HG03439 (cell line): ENCODE results near the gene MLST8.

Source experiments
- ATAC-seq: cut with Tn5 transposase; IDR thresholded peaks from one replicate; pipeline ENCODE4 v1.9.1; 2021; ENCODE audit warnings: mild to moderate bottlenecking, moderate library complexity; ENCODE audit not compliant: unreplicated experiment

The MLST8 gene

DNA sequence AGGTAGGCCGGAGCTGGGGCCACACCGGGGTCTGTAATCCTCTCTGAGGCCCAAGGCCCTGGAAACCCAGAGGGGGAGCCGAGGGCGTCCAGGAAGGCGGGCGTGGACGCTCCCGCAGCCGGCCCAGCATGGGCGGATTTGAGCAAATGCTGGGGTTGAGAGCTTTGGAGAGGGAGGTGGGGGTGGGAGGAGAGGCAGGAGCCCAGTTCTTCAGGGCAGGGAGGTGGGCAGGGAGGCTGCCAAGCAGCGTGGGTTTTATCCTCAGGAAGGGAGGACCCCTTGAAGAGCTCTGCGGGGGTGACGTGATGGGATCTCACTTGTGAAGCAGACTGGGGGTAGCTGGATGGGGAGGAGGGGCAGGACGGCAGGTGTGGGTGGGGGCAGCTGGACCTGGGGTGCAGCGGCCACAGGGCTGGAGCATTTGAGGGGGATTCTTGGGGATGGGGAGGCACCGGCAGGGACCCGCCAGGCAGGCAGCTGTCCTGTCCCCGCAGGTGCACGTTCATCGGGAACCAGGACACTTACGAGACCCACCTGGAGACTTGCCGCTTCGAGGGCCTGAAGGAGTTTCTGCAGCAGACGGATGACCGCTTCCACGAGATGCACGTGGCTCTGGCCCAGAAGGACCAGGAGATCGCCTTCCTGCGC, 32.4 kb upstream of the MLST8 start:
- no peak for ATAC-seq

DNA sequence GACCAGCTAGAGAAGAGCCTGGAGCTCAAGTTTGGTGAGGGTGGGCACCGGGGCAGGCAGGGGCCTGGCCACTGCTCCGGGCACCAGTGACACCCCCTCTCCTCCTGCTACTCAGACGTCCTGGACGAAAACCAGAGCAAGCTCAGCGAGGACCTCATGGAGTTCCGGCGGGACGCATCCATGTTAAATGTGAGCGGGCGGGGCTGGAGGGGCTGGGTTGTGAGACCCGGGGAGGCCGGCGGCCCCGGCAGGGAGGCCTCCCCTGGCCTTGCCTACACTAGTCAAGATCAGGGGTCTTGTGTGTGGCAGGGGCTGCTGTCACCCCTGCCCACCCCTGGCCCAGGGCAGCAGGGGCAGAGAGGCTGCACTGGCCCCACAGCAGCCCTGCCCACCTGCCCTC, 31.9 kb upstream of the MLST8 start:
- ATAC-seq: no peak

DNA sequence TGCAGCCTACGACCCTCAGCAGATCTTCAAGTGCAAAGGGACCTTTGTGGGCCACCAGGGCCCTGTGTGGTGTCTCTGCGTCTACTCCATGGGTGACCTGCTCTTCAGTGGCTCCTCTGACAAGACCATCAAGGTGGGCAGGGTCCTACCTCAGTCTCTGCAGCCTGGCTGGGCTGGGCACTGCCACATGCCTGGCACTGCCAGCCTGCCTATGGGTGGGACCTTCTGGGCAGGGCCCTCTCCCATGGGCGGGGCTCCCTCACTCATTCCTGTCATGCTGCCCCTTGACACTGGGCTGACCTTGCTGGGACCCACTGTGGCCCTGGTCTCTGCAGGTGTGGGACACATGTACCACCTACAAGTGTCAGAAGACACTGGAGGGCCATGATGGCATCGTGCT, 31.3 kb upstream of the MLST8 start:
- ATAC-seq: no peak

DNA sequence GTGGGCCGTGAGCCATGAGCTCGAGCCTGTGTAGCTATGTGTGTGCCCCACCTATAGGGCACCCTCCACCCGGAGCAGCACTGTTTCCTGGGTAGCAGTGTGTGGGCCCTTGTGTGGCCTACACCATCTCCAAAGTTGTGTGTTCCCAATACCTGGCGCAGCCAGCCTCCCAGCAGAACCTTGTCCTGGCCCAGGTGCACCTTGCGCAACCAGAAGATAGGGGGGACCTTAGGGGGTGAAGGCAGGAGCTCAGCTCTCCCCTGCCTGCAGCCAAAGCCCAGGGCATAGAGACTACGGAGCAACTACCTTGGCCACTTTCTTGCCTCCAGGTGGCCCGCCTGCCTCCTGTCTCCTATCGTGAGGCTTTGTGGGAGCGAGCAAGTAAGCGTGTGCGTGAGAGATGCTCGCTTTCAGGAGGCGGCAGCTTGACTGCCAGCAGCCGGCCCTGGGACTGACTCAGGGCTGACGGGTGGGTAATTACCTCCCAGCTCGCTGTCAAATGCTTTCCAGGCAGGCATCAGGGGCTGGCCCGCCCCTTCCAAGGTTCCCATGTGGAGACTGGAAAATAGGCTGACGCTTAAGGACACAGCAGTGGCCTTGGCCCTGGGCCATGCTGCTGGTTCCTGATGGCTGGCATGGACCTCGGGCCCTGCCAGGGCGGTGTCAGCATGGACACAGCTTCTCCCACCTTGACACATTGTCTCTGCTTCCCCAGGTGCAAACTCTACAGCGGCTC, 30.7 kb upstream of the MLST8 start:
- ATAC-seq: no peak

DNA sequence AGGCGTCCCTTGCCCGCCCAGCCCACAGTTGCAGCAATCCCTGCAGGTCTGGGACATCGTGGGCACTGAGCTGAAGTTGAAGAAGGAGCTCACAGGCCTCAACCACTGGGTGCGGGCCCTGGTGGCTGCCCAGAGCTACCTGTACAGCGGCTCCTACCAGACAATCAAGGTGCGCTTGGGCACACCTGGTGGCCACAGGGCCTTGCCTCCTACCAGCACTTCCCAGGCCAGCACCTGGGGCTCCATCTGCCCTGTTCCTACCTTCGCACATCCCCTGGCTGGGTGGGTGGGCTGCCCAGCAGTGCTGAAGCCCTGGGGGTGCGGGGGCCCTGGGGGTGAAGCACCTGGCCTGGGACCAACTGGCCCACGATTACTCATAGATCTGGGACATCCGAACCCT, 29.8 kb upstream of the MLST8 start:
- ATAC-seq: no peak

DNA sequence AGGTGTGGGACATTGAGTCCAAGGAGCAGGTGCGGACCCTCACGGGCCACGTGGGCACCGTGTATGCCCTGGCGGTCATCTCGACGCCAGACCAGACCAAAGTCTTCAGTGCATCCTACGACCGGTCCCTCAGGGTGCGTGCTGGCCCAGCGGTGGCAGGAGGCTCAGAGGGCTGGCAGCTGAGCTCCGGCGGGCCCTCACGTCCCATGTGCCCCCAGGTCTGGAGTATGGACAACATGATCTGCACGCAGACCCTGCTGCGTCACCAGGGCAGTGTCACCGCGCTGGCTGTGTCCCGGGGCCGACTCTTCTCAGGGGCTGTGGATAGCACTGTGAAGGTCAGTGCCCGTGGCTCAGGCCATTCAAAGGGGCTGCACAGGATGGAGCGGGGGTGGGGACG, 29.2 kb upstream of the MLST8 start:
- no peak for ATAC-seq

DNA sequence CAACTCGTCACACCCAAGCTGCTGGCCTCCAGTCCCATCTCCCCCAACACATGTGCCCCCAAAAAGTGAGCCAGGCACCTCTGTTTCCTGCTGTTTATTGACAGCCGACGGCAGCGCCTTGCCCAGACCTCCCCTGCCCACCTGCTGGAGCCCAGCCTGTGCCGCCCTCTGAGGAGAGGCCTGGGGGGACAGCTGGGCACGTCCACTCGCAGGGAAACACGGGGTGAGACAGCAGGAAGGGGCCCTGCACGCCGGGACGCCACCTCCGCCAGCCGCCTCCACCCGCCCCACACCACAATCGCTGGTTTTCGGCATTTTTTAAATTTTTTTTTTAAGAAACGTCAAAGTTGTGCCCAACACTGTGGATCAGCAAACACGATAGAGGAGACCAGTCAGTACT, 28.2 kb upstream of the MLST8 start:
- no peak for ATAC-seq

DNA sequence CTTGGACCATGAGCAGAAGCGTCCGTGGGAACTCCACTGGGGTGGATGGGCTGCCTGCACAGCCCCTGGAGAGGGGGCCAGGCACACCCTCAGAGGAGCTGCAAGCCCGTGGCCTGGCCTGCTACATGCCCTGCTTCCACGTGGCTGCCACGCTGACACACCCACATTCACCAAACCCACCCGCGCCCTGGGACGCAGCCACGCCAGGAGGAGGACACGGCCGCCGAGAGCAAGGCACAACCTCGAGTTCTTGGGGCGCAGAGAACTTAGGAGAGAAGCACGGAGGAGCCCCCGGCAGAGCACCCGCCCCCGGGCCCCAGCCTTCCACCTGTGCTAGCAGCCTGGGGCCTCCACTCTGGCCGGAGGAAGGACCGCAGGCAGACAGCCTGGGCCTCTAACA, 27.7 kb upstream of the MLST8 start:
- no peak for ATAC-seq

DNA sequence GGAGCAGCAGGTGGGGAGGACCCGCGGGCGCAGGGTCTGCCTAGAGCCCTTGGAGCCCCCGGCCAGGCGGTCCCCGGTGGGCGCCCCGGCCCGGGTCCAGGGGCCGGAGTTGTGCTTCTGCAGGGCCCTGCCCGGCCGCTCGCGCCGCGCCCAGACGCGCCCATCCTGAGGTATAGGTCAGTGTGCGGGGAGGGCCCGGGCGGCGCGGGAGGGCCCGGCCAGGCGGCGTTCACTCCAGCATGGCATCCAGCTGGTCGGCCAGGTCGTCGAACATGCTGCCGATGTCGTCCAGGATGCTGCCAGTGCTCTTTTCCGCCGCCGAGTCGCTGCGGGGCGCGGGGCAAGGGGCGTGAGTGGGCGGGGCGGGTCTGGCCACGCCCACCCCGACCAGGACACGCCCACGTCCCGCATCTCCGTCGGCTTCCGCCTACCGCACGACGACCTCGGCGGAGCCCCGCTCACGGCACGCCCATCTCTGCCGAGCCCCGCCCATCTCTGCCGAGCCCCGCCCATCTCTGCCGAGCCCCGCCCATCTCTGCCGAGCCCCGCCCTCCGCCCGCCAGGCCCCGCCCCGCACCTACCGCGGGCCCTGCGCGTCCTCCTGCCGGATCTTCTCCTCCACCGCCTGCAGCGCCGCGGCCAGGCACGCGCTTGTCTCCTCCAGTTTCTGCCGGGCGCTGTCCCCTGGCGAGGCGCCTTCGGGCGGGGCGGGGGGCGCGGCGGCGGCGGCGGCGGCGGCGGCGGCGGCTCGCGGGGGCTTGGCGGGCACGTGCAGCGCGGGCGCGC, 26.7 kb upstream of the MLST8 start:
- ATAC-seq: no peak

DNA sequence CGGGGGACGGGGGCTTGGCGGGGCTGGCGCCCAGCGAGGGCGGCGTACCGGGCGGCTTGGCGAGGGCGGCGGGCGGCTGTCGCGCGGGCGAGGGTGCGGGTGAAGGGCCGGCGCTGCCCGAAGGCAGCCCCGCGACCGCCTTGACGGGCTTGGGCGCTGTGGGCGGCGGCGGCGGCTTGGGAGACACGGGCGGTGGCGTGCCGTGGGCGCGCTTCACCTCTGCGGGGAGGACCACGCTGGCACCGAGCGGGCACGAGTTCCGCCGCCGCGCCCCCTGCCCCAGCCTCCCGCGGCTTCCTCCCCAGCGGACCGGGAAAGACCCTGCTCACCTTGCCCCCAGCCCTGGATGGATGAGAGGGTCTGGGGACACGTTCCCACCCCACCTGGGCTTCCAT, 26.1 kb upstream of the MLST8 start:
- no peak for ATAC-seq

DNA sequence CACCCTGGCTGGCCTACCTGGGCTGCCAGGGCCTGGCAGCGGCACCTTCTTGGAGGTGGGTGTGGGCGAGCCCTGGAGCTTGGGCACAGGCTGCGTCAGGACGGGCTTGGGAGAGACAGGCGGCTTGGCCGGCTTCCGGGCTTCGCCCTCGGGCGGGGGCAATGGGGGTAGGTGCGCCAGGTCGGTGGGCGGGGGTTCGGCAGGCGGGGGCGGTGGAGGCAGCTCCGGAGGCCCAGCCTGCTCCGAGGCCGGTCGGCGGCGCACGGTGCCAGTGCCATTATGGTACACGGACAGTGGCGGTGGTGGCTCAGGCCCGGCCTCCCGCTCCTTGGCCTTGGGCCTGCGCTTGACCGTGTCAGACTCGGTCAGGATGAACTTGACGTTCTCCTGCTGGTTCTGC, 25.7 kb upstream of the MLST8 start:
- ATAC-seq: no peak

DNA sequence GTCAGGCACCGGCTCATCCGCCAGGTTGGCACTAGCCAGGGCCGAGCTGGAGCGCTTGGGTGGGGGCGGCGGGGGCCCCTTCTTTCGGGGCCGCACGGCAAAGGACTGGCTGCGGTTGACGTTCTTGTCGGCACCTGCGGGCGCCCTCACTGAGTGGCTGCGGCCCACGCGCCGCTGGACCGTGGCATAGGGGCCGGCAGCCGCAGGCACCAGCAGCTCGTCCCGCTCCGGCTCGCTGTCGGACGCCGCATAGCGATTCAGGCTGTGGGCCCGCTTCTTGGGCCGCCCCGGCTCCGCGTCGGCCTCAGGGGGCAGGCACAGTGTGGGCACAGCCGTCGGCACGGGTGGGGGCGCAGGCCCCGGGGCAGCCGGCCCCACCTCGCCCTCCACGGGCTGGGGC, 24.8 kb upstream of the MLST8 start:
- ATAC-seq: no peak

DNA sequence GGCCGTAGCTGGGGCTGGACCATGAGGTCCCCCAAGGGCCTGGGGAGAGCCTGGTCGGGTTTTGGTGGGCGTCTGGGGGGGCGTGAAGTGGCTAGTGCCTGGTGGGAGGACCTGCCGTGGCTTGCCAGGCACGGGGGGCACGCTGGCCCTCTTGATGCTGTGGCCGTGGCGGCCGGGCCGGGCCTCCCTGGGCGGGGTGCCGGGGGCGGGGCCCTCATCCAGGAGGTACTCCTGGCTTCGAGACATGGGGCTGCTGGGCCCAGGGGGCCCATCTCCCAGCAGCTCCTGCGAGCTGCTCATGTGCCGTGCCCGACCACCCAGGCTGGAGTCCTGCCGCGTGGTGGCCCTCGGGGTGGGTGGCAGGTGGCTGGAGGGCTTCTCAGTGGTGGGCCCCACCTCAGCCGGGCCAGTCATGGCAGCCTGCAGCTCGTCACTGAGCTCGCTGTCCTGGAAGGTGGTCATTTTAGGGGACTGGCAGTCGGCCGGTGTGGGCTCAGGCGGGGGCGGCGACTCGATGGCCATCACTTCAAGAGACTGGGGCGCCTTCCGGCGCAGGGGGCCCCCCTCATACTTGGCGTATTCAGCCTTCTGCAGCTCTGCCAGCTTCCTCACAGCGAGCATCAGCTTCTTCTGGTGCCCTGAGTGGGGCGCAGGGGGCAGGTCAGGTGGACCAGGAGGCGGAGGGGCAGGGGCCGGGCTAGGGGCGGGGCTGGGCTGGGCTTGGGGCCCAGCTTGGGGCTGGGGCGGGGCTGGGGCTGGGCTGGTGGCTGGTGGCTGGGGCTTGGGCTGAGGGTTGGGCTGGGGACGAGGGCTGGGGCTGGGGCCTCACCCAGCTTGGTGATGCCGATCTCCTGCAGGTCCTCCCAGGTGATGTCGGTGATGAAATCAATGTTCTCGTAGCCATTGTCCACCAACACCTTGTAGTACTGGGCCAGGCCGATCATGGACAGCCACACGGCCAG, 24.0 kb upstream of the MLST8 start:
- ATAC-seq: no peak

DNA sequence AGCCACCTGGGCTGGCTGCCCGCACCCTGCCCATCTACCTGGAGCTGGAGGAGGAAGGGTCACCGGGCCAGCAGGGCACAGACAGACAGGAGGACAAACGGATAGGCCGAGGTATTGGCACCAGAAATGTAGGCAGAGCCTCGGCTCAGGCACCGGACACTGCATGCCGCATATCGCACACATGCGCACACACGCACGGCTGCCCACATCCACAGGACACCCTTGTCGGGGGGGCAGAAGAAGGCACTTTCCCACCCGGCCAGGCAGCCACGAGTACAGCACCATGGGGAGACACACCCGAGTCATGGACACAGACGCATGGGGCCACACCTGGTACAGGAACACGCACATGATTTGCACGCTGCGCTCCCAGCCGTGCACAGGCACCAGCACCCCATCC, 23.3 kb upstream of the MLST8 start:
- no peak for ATAC-seq

DNA sequence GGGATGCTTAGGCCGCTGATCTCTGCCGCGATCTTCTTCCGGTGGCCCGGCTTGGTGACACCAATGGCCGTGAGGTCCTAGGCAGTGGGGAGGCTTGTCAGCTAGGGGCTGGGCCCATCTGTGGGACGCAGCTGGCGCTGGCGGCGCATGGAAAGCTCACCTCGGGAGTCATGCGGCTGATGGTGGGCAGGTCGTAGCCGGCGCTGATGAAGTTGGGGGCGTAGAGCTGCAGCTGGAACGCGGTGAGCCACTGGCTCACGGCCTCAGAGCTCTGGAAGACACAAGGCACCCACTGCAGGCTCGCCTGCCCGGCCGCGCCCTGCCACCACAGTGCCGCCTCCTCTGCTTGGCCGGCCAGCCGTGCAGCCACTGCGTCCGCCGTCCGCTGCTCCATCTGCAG, 21.6 kb upstream of the MLST8 start:
- ATAC-seq: no peak

DNA sequence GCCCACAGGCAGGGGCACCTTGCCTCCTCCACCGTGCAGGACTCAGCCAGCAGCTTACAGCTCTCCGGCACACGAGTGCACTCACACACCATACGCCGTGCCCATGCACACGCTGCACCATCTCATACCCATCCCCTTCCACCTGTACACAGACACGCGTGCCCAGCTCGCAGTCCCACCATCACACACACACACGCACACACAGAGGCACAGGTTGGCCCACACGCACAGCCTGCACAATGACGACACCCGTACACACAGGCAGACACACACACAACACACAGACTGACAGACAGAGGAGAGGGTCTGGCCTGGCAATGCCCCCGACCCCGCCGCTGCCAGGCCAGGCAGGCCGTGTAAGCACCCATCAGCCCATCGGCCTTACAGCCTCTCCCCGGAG, 20.9 kb upstream of the MLST8 start:
- ATAC-seq: no peak

DNA sequence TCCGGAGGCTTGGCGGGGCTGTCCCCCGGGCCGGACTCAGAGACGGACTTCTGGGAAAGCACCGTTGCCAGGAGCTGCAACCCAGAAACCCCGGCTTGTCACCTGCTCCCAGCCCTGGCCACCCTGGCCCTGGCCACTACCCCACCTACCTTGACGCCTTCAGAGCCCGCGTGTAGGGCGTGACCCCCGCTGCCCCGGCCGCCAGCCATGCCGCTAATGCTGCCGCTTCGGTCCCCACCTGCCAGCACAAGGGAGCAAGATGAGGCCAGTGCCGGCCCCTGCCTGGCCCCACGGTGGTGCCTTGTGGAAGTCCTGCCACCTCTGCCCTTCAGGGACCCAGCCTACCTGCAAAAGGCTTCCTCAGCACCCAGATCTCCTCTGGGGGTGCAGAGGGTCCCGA, 20.3 kb upstream of the MLST8 start:
- ATAC-seq: no peak

DNA sequence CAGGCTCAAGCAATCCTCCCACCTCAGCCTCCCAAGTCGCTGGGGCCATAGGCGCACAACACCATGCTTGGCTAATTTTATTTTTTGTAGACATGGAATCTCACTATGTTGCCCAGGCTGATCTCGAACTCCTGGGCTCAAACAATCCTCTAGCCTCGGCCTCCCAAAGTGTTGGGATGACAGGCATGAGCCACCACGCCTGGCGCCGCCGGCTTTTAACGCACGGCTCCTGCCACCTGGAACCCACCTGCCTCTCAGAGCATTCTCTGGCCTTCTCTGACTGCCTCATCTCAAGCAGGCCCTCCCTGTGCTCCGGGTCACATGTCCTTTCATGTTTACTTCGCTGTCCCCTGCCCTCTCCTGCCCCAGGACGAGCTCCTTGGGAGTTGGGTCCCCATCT, 19.2 kb upstream of the MLST8 start:
- ATAC-seq: no peak

DNA sequence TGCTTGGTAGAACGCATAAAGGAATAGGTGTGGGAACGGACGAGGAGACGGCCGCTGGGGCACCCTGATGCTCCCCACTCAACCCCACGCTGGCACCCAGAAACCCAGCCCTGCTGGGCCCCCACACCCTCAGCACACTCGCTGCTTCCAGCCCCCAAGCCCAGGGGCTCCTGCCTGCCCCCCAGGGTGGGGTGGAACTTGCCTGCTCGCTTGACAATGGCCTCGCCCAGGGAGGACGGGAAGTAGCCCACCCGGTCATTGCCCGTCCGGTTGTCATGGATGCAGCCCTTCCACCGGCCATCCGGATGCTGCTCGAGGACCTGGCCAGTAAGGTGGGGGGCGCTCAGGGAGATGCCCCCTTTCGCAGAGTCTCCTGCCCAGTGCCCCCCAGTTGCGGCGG, 18.7 kb upstream of the MLST8 start:
- ATAC-seq: no peak

DNA sequence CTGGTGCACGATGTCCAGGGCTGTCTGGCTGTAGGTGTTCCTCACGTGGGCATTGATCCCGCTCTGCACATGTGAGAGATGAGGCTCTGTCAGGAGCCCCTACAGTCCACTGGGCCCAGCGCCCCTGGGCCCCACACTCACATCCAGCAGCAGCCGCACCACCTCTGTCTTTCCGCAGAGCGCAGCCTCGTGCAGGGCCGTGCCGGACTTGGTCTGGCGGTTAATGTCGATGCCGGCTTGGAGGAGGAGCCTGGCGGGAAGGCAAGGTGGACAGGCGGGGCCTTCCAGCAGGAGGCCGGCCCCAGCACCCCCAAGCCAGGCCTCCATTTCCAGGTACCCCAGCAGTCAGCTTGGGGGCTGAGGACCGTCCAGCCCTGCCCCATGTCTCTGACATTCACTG, 18.0 kb upstream of the MLST8 start:
- ATAC-seq: no peak

DNA sequence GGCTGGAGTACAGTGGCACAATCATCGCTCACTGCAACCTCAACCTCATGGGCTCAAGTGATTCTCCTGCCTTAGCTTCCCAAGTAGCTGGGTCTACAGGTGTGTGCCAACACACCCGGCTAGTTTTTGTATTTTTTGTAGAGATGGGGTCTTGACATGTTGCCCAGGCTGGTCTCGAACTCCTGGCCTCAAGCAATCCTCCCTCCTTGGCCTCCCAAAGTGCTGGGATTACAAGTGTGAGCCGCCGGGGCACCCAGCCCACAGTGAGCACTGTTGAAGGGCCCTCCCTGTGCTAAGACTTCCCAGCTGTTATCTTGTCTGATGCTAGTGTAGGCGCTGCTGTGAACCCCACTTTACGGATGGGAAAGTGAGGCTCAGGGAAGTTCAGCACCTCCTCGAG, 16.9 kb upstream of the MLST8 start:
- ATAC-seq: no peak
